Measurements from ENCODE around the gene LPO.

LPO gene

GRCh38 chr17:58229384-58229783 lies 9.0 kb upstream of the LPO start:
- DNase-seq (ENCODE audit: low read depth), result no peak

GRCh38 chr17:58229881-58230280 lies 8.5 kb upstream of the LPO start:
- no peak for DNase-seq (ENCODE audit: low read depth)

GRCh38 chr17:58231641-58232040 lies 6.7 kb upstream of the LPO start:
- DNase-seq (ENCODE audit: low read depth), result no peak

- peak; percentile 94 for DNase-seq (ENCODE audit: low read depth)
Observed at GRCh38 chr17:58232707-58233156, 5.7 kb upstream of the LPO start.

GRCh38 chr17:58233543-58233942 lies 4.8 kb upstream of the LPO start:
- no peak for DNase-seq (ENCODE audit: low read depth)

GRCh38 chr17:58234512-58234911 lies 3.9 kb upstream of the LPO start:
- no peak for DNase-seq (ENCODE audit: low read depth)

- no peak for DNase-seq (ENCODE audit: low read depth)
Observed at GRCh38 chr17:58235821-58236220, 2.6 kb upstream of the LPO start.

GRCh38 chr17:58236394-58236793 lies 2.0 kb upstream of the LPO start:
- DNase-seq (ENCODE audit: low read depth), result no peak

- no peak for DNase-seq (ENCODE audit: low read depth)
Observed at GRCh38 chr17:58239987-58240386, 1.6 kb downstream of the LPO start.

GRCh38 chr17:58242171-58242784 lies 3.9 kb downstream of the LPO start:
- DNase-seq (ENCODE audit: low read depth), result no peak

- DNase-seq (ENCODE audit: low read depth), result no peak
Observed at GRCh38 chr17:58244963-58245362, 6.6 kb downstream of the LPO start.

- DNase-seq (ENCODE audit: low read depth), result no peak
Observed at GRCh38 chr17:58245428-58246103, 7.2 kb downstream of the LPO start.

GRCh38 chr17:58246104-58246740 lies 7.8 kb downstream of the LPO start:
- DNase-seq (ENCODE audit: low read depth), result no peak

GRCh38 chr17:58246781-58247180 lies 8.4 kb downstream of the LPO start:
- DNase-seq (ENCODE audit: low read depth), result no peak

- no peak for DNase-seq (ENCODE audit: low read depth)
Observed at GRCh38 chr17:58247511-58248363, 9.4 kb downstream of the LPO start.

GRCh38 chr17:58248955-58249269 lies 10.5 kb downstream of the LPO start:
- no peak for DNase-seq (ENCODE audit: low read depth)

- peak; percentile 23 for DNase-seq (ENCODE audit: low read depth)
Observed at GRCh38 chr17:58249270-58250133, 11.1 kb downstream of the LPO start.

- DNase-seq (ENCODE audit: low read depth), result no peak
Observed at GRCh38 chr17:58250344-58251011, 12.1 kb downstream of the LPO start.

- DNase-seq (ENCODE audit: low read depth), result no peak
Observed at GRCh38 chr17:58252141-58252540, 13.8 kb downstream of the LPO start.

GRCh38 chr17:58253082-58253481 lies 14.7 kb downstream of the LPO start:
- DNase-seq (ENCODE audit: low read depth), result no peak

GRCh38 chr17:58254803-58255202 lies 16.4 kb downstream of the LPO start:
- DNase-seq (ENCODE audit: low read depth), result no peak
